DMS79 treated with DMSO at 0.1 percent for 48 hours (cell line): ENCODE measurements around the gene HOXB7.

Experiments used
- DNase-seq: peaks from one replicate; lab custom pipeline; 2025; lab: John Stamatoyannopoulos, UW

Gene HOXB7

DNA sequence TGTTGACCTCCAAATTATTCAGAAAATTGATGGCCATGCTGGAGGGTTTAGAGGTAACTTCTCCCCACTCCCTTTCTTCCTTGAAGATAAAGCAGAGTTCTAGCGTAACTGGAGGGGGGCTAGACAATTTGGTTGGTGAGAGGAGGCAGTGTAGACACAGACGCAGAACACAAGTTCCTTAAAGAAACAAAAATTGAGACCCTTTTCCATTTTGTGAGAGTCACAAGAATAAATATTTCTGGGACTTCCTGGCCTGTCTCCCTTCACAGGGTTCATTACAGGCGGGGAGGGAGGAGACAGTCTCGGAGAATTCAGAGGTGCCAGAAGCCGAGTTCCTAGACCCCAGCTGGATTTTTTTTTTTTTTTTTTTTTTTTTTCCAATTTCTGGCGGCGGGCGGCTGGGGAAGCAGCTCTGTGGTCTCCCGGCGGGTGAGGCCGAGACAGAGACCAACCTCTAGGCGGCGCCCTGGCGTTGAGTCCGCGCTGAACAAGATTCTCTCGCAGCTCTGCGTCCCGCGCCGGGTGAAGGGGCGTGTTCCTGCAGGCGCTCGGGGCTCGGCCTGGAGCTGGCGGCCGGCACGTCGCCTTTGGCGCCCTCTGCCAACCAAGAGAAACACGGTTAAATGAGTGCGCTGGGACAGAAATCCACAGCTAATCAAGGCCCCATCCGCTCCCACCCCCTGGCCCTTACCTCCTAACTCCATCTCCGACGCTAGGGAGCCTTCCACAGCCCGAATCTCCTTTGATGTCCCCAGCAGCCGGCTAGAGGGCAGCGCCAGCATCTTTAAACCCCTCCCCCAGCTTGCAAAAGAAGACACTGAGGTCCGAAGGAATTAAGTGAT is 25.6 kb upstream of the HOXB7 start:
- DNase-seq: no peak

DNA sequence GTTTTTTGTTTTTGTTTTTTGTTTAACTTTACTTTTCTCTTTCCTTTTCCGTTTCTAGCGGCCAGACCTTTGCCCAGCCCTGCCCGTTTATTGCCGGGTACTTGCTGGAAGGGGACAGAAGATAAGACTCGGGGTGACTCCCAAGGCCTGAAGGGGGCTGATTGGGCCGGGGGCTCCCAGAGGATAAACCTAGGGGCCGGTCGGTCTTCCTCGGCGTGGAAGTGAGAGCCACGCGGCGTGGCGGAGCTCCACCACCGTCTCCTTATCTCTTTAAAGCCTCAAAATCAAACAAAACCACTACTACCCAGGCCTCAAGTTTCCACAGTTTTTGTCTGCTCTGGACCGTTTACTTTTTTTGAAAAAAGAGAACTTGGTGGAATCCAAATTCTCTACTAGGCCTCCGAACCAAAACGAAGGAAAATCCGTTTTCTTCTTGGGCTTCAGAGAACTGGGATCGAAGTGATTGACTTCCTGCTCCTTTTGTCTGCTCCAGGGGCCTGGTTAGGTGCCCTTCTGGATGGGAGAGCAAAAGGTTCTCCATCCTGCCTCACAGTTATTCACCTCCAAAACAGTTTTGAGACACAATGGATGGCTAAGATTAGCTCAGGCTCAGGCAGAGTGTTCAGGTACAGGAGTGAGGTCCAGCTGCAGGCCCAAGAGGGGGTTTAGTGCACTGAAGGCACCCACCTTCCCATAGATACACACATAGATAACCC is 23.8 kb upstream of the HOXB7 start:
- no peak for DNase-seq

DNA sequence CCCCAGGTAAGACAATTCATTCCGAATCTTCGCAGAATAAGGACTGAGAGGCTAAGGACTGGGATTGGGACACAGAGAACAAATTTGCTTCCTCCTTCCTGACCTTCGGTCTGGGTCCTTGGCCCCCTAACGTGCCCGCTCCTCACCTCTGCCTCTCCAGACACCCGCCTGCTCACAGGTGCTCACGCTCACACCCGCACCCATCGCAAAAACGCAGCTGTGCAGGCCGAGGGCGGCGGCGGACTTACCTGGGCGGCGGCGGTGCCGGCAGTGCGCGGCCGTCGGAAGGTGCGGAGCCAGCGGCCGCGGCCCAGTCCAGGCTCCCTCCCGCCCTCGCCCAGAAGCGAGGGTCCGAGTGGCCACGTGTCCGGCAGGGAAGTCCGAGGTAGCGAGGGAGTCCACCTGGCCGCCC is 22.5 kb upstream of the HOXB7 start:
- no peak for DNase-seq

DNA sequence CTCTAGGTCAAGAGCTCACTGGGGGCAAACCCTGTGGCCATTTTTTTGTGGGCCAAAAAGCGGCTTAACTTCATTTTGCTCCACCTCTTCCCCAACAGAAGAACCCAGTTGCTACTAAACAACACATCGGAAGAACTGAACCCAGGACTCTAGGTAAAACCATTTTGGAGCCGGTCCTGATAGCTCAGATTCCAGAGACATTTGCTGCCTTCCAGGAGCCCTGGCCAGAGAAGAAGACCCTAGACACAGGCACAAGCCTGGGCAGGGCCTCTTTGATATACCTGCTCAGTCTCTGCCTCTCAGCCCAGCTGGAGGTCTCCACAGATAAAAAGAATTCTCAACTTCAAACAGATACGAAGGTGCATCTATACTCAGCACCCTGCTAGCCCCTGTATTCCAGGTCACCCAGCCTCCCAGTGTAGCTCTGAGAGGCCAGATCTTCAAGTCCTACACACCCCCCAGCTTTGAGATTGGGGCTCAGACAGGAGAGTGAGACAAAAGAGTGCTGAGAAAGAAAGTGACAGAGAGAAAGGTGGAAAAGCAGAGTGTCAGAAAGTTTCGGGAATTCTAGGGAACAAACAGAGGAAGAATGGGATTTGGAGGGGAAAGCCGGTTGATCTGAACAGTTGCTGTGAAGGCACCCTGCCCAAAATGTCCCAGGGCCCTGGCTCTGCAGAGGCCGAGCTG is 21.9 kb upstream of the HOXB7 start:
- no peak for DNase-seq

DNA sequence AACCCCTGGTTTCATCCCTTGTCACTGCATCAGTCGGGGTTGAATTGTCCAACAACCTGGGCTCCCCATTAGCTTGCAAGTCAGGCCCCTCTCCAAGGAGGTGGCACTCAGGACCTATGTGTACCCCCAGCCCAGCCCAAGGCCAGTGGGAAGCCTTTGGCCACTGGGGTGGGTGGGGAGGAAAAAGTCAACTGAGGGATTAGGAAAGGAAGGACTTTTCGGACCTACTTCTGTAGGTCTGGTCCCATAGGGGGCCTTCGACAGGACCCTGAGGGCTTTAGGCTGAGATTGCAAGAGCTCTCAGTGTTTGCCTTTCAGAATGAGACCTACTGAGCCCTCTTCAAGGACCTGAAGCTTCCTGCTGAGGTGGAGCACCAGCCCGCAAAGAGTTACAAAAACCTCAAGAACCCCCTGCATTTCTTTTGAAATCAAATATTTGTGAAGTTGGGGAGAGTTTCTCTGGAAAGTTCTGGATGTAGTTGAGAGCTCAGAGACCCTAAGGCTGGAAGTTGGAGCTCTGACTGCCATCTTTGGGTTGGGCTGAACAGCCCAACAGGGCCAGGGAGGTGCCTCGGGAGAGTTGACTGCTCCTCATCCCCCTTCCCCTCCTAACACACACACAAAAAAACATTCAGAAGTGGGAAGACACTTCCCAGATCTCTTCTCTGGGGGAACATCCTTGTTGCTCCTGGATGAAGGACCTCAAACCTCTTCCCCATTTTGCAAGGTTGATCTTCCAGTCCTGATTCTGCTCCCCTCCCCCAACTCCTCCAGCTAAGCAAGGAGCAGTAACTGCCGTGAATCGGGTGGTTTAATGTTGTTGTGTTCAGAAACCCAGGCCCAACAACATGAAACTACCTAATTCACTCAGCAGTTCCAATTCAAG is 21.1 kb upstream of the HOXB7 start:
- DNase-seq: no peak

DNA sequence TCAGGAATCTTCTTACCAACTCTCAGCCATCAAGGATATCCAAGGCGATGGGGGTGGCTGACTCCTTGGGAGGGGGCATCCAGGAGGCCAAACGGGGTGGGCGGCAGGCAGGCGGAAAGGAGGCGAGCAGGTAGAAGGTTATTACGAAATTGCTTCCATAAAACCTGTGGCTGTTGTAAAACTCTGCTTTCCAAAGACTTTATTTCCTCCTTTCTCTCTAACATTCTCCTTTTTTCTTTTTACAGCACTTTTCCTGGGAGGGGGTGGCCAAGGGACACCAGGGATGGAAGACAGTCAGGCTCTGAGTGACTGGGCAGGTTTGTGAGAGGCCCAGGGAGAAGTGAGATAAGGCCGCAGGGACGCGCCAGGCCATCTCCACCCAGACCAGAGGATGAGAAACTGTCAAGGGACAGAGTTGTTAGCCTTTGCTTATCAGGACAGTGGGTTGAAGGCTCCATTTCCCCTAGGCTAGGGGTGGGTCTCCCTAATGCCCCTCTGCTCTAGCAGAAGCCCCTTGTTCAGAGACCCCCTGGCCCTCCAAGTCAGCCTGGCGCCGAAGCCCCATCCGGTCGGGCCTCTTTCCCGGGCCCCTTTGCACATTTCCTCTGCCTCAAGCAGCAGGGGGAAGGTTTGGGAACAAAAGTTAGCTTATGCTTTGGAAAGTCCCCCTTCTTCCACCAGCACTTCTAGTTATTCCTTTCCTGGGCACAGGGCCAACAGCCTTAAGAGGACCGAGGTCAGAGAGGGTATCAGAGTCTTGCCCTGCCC is 20.3 kb upstream of the HOXB7 start:
- no peak for DNase-seq

DNA sequence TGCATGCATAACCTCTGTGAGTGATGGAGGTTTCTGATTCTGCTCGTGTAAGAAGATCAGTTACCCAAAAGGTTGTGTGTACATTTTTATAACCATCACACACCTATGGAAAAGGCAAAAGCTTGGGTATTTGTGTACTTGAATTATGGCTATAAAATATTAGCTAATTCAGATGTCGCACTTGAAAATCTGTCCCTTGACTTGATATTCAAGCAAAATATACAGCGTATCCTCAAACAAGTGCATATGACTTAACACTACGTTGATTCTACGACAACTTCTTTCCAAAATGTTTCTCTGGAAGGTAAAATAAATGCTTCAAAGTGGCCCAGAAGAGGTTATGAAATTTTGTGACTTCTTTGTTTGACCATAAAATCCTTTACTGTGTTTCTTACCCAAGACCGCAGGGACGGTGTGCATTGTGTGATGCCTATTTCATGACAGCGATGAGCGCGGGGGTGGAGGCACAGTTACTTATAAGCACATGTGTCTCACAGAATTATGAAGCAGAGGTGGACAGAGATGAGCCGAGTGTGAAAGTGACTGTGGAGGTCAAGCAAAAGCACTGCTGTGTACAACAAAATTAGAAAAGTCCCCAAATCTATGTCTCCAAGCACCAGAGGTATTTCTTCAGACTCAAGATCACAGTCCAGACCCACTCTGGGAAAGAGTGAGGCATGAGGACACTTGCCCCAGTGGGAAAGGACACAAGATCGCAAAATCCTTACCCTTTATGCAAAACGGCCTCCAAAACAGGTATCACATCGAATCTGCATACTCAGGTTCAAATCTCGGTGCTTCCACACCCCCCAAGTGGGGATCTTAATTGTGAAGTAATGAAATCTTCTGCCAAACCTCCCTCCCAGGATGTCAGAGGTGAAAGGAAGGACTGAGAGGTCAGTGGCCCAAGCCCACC is 19.4 kb upstream of the HOXB7 start:
- no peak for DNase-seq

DNA sequence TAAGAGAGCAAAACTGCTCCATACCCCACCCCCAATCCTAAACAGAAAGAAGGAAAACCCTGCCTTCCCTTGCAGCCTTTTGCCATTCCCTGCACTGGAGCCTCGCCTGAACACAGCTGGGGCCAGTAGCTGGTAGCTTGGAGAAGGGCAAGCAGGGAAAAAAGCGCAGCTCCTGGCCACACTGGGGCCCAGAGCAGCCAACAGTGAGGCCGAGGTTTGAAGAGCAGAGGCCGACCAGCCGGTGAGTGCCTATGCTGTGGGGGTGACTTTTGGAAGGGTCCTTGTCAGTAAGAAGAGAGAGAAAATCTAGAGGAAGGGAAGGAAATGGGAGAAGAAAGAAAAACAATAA is 18.6 kb upstream of the HOXB7 start:
- no peak for DNase-seq

DNA sequence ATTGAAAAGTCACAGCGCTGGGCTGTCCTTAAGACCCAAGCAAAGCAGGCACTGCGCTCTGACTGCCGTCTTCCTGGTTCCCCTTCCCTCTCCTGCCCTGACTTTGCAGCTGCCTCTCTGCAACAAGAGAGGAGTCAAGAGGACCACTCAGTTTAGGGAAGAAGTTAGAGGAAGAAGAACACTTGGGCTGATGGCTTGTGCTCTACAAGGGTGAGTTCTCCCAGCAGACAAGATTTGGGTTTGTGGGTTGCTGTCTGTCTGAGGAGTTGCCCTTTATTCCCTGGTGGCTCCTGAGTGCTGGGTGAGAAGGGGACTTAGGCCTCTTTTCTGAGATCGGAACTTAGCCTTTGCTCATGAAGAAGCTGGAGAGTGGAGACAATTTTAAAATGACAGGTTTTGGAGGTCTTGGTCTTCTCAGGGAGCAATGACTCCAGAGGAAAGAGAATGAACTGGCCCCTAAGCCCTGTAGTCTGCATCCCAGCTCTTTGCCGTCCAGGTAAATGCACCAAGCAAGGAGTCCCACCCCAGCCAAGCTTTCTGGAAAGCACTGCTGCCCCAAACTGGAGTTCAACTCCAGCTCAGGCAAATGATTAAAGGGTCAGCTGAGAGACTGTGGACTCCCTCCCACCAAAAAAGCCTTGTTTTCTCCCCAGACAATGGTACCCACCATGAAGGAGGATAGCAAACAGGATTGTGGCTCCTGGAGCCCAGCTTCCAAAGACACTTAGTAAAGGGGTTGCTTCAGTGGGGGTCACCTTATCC is 18.0 kb upstream of the HOXB7 start:
- DNase-seq: no peak

DNA sequence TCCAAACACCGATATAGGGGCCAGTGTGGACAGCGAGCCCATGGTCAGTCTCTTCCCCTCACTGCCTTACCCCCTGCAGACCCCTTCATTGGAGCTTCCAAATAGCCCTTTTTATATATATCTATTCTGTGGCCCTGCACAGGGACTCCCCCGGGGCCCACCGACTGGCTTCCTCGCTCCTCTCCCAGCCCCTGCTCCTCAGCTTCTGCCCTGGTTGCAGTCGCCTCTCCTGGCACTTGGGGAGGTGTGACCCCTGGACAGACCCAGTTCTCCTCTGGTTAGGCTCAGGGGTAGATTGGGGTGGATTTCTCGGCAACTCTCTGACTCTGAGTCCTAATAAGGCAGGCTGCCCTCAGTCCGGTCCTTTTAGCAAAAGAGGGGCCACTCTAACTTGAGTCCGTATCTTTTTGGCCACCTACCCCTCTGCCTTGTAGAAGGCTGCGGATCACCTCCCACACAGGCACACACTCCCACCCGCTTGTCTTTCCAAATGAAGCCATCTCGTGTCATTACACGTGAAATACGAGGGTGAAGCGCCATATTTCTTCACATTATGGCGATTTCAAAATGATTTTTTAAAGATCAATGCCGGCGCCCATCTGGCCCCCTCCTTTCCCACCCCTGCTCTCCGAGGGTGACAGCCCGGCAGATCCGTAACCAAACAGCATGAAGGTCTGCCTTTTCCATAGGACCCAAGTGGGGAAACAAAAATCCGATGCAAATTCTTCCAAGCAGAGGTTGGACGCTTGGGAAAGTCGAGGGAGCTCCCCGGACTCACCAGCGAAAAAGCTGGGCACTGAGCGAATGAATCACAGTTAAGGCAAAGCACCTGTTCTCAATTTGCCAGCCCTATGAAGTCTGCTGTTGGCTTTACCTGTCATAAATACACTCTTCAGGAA is 17.1 kb upstream of the HOXB7 start:
- no peak for DNase-seq

DNA sequence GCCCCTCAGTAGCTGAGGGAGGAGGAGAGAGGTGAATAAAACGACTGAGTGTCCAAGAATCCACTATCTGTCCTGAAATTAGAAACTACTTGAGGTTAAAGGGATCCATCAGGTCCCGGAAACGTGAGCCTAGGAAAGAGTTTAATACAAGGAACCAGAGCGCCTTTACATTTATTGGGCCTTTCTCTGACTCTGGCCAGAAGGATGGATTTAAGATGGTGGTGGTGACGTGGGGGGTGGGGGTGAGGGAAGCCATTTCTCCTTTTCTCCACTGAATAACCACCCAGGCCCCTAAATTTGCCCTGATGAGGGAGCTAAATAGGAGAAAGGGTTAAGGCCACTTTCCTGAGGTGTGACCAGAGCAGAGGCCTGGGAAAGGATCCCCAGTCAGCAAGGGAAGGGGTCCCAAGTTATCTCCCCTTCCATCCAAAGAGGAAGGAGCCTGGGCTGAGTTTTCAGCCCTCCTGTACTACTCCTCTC is 16.3 kb upstream of the HOXB7 start:
- DNase-seq: no peak

DNA sequence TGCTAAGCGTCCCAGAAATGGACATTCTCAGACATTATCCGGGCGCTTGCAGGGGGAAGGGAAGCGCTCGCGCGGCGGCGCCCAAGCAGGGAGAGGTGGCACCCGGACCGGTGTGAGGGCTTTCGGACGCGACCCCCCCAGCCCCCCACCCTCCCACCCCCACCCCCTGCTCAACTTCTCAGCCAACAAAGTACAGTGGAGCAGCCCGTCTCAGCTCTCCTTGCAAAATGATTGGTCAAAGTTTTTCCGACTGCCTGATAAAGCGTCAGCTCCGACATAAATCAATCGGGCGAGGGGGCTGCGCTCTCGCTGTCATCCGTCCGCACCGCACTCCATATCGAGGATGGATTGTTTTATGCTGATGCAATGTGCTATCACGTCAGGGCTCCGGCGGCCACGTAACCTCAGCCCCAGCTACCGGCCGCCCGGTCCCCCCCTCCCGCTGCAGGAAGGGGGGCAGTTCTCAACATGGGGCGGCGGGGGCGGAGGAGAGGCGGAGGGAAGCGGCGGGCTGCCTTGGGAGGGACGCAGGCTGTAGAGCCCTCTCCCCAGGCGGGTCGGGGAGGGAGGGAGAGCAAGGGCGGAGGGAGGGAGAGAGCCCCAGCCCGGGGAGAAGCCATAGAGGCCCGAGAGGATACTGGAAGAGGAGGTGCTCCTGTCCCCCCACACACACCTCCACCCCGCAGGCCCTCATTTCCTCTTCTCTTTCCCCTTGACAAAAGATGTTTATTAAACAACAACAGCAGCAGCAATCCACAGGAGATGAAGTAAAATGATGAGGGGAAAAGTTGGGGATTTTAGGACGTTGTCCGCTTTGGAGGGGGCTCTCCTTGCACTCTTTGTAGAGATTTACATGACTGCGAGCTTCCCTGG is 15.7 kb upstream of the HOXB7 start, which contains the start of gene HOXB9:
TSS of gene HOXB9 (minus strand) at position 114 of the 873 bp plus-strand sequence. CDS start at position 25, 89 bp downstream.
- DNase-seq: peak; percentile 31

DNA sequence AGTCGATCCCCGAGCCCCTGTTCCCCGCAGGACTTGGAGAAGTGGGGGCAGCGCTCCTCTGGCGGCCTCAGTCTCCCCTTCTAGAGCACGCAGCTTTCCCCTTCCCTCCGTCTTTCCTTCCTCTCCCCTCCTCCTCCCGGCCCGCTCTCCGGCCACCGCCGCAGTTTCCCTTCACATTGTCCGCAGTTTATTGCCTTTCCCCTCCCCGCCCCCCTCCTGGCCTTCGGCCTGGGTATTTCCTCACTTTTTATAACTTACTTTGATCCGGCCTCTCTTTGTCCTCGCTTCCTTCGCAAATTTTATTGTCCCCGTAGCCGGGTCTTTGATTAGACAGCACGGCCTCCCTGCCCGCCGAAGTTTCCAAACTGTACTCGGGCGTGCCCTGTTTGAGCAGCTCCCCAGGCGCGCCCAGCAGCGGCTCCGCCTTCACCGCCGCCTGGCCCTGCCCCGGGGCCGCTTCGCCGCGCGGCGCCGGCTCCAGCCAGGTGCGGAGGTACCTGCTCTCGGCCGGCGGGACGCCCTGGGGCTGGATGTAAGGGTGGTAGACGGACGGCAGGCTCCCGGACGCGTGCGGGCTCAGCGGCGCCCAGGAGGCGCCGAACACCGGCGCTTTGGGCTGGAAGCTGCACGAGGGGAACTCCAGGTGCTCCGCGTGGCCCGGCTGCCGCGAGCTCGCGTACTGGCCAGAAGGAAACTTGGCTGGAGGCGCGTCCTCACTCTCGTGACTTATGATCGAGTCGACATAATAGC is 14.9 kb upstream of the HOXB7 start:
- peak; percentile 56 for DNase-seq

DNA sequence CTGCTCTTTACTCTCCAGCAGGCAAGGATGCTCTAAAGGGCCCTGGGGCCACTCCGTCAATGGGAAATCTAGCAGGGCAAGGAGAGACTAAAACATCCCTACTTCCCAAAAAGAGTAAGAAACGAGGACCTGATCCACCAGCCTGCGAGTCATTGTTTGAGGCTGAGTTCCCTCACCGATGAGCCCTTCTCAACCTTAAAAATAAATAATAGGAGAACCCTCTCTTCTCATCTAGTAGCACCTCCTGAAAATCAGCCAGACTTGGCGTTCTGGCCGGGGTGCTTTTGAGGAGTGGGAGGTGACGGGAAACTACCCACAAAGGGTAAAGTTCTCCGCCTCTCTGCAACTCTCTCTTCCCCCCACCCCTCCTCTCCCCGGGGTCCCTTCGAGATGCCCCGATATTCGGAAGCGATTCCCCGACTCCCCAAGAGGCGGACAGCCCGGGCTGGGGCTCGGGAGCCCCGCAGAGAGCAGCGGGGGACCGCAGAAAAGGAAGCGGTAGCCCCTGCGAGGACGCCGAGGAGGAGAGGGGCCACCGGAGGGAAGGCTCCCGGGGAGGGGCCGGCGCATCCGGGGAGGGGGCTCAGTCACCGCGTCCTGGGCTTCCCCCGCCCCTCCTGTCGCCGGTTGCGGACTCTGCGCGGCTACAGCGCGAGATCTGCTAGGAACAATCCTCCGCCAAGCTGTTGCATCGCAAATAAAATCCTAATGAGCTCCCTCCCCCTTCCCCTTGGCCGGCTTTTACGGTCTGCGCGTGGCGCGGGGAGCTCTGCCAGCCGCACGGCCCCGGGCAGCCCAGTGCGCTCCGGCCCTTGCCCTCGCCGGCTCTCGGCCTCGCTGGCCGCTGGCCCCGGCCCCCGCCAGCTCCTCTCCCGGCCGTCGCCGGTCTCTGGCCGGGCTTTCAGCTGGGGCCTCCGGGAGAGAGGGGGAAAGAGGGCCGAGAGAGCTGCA is 14.0 kb upstream of the HOXB7 start:
- peak; percentile 11 for DNase-seq

DNA sequence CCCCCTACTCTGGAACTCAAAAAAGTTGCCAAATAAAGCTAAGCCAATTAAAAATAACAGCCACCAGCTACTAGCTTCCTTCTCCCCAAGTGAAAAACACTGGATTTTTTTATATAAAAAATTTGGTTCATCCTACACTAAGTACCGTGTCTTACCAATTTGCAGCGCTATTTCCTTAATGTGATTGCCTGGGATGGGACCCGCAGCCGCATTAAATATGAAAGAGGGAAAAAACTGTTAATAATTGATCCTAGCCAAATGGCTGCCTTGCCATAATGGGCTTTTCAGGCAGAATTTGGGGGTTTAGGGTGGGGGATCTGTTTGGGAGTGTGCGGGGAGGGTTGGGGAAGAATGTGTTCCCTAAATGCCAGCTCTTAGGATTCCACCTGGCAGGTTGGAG is 13.3 kb upstream of the HOXB7 start:
- no peak for DNase-seq
